Sigmoid colon (tissue), 7 donors: ENCODE measurements around the gene NRG3. TPM values are rescaled to one million over a fixed set of nuclear protein-coding genes. Genes with fewer than 3 reads are reported as not detected.

Experiments used
- DNase-seq: peaks from one replicate; pipeline ENCODE4 v3.0.0-alpha.2; 2019
- H3K27ac ChIP-seq, 4 donors: fragments of 200-600 bp; sonication (generic); one replicate each; pipeline ENCODE4 v1.5.1; 2016 to 2019; ENCODE audit warnings: mild to moderate bottlenecking in 1 of 4
- H3K27me3 ChIP-seq, 3 donors: fragments of 200-600 bp; sonication (generic); one replicate each; pipeline ENCODE4 v1.5.1; 2019; ENCODE audit warnings: mild to moderate bottlenecking in 1 of 3
- H3K36me3 ChIP-seq, 4 donors: fragments of 200-600 bp; sonication (generic); one replicate each; pipeline ENCODE4 v1.5.1; 2016 to 2019
- H3K4me1 ChIP-seq, 4 donors: fragments of 200-600 bp; sonication (generic); one replicate each; pipeline ENCODE4 v1.5.1; 2017 to 2019
- H3K4me3 ChIP-seq, 4 donors: fragments of 200-600 bp; sonication (generic); one replicate each; pipeline ENCODE4 v1.5.1; 2017 to 2019; ENCODE audit warnings: mild to moderate bottlenecking in 2 of 4, moderate library complexity in 1 of 4
- H3K9me3 ChIP-seq, 4 donors: fragments of 200-600 bp in 3 of 4; sonication (generic) in 3 of 4; one replicate each; pipeline versions ENCODE4 v1.5.1 to v1.6.1; 2013 to 2019
- CTCF ChIP-seq, 4 experiments: fragments of 450-650 bp in 3 of 4; fragments of 200-600 bp in 1 of 4; IDR thresholded peaks; one replicate each; pipeline ENCODE4 v1.5.1; 2016 to 2019; ENCODE audit warnings: antibody characterized with exemption in 4 of 4, mild to moderate bottlenecking in 3 of 4, moderate library complexity in 2 of 4
- EP300 ChIP-seq, 4 donors: sonication (generic); formaldehyde crosslinking; IDR thresholded peaks; one replicate each; pipeline ENCODE4 v1.6.1; 2017; ENCODE audit warnings: antibody characterized with exemption in 4 of 4
- POLR2A ChIP-seq, 2 donors: fragments of 450-650 bp; IDR thresholded peaks; one replicate each; pipeline ENCODE4 v1.6.1; 2016; ENCODE audit warnings: antibody characterized with exemption in 2 of 2, mild to moderate bottlenecking in 2 of 2, moderate library complexity in 2 of 2
- POLR2AphosphoS5 ChIP-seq, 4 donors: sonication (generic); formaldehyde crosslinking; IDR thresholded peaks; one replicate each; pipeline ENCODE4 v1.6.1; 2017; ENCODE audit warnings: antibody characterized with exemption in 4 of 4
- WGBS, 2 donors: extraction: QIAGEN DNeasy Blood & Tissue Kit; methylation state at CpG; one replicate each; pipeline ENCODE4 v1.1.7; 2013; 5-methylcytosine and 5-hydroxymethylcytosine counted together
- intact Hi-C: fragments of 100-400 bp; cut with DNase I; formaldehyde crosslinking; loops from one replicate; pipeline ENCODE4 v1.15.1; 2023
- polyA plus RNA-seq, 3 donors: library from polyadenylated mRNA; stranded (reverse); fragments of 200-250 nt; gene quantifications; one replicate each; pipeline ENCODE4 v1.2.3, GENCODE V29; 2013
- total RNA-seq, 4 donors: library from RNA; depleted of rRNA; stranded (reverse); fragments of >200 nt; gene quantifications; one replicate each; pipeline ENCODE4 v1.1.0, GENCODE V29; 2016
- donor health status: healthy with polysubstance abuse.
- donor health status: Bipolar disorder and iron deficiency.
- donor health status: healthy.

Gene NRG3
- total and polyA plus RNA-seq, 7 donors: 0.17 to 2.2 (median 0.82) TPM; not detected in 2

- no peak for TF ChIP-seq CTCF (IDR thresholded peaks at IDR 0.05)
- TF ChIP-seq EP300 (IDR thresholded peaks at IDR 0.05): no peak
- TF ChIP-seq POLR2A (IDR thresholded peaks at IDR 0.05): no peak
- no peak for TF ChIP-seq POLR2AphosphoS5 (IDR thresholded peaks at IDR 0.05)
- Histone ChIP-seq H3K4me1 (no peaks in the 10 kb centered on the region), H3K27ac (no peak overlapping the region), H3K36me3 (no peaks in the 10 kb centered on the region), H3K27me3 (no peaks in the 10 kb centered on the region), H3K4me3 (no peak overlapping the region), H3K9me3 (no peaks in the 10 kb centered on the region)
- intact Hi-C loops: no loop called here
- no peak for DNase-seq
- WGBS, 2 donors: 33 to 65% methylated on average over 1 of the region's 1 CpG
These were observed 377.1 kb downstream of the NRG3 start for GRCh38 chr10:82252081-82252480.

DNA sequence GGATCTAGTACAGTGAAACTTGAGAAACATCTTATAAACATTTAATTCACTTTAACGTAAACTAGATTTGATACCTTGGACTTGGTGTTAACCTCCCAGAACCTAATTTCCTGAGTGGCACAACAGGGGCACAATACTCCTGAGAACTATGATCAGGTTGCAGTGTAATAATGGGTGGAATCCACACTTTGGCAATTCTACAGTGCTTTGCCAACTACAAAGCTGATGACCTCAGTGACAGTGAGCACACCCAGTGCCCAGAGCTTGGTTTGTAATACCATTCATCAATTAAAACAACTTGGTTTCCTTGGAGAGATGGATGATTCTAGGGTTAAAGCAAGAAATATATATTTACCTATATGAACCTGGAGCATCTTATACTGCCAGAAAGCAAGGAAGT is 379.2 kb downstream of the NRG3 start:
- Histone ChIP-seq H3K4me3 (no peak overlapping the region), H3K4me1 (no peaks in the 10 kb centered on the region), H3K27ac (no peak overlapping the region), H3K9me3 (no peaks in the 10 kb centered on the region), H3K36me3 (no peaks in the 10 kb centered on the region), H3K27me3 (no peaks in the 10 kb centered on the region)
- TF ChIP-seq EP300 (IDR thresholded peaks at IDR 0.05) (no peak), POLR2AphosphoS5 (IDR thresholded peaks at IDR 0.05) (no peak), POLR2A (IDR thresholded peaks at IDR 0.05) (no peak), CTCF (IDR thresholded peaks at IDR 0.05) (no peak)
- no peak for DNase-seq
- intact Hi-C loops: no loop called here
- 41 to 89% methylated on average over 1 of the region's 1 CpG for WGBS, 2 donors

- DNase-seq: no peak
- intact Hi-C loops: no loop called here
- no peaks in the 10 kb centered on the region for H3K9me3 ChIP-seq
- H3K4me1 ChIP-seq: no peaks in the 10 kb centered on the region
- TF ChIP-seq CTCF (IDR thresholded peaks at IDR 0.05) (no peak), EP300 (IDR thresholded peaks at IDR 0.05) (no peak), POLR2AphosphoS5 (IDR thresholded peaks at IDR 0.05) (no peak), POLR2A (IDR thresholded peaks at IDR 0.05) (no peak)
- no peak overlapping the region for H3K27ac ChIP-seq
- H3K4me3 ChIP-seq: no peak overlapping the region
- H3K27me3 ChIP-seq: no peaks in the 10 kb centered on the region
- WGBS, 2 donors: 80 to 81% methylated on average over 3 of the region's 3 CpGs
- H3K36me3 ChIP-seq: no peaks in the 10 kb centered on the region
These were observed 381.3 kb downstream of the NRG3 start for GRCh38 chr10:82256275-82256674.

DNA sequence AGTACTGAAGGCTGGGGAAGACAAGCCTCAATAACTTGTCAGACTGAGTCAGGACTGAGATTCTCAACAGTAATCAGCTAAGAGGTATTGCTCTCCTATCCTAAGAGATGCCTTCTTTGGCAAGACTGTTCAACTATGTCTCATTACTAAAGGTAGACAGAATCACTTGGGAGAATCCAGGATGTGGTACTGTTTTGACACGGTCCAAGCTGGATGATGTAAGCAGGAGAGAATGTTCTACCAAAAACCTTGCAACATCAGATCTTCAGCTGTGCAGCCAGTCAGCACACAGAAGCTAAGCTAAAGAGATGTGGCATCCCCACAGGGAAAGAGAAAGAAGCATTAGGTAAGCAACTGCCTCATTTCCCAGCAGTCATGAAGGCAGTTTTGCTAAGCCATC is 391.4 kb downstream of the NRG3 start:
- no peak for DNase-seq
- H3K27ac ChIP-seq: no peak overlapping the region
- TF ChIP-seq POLR2A (IDR thresholded peaks at IDR 0.05) (no peak), EP300 (IDR thresholded peaks at IDR 0.05) (no peak), POLR2AphosphoS5 (IDR thresholded peaks at IDR 0.05) (no peak), CTCF (IDR thresholded peaks at IDR 0.05) (no peak)
- H3K9me3 ChIP-seq: no peaks in the 10 kb centered on the region
- H3K36me3 ChIP-seq: no peaks in the 10 kb centered on the region
- intact Hi-C loops: no loop called here
- H3K4me3 ChIP-seq: no peak overlapping the region
- 53 to 69% methylated on average over 1 of the region's 1 CpG for WGBS, 2 donors
- no peaks in the 10 kb centered on the region for H3K27me3 ChIP-seq
- H3K4me1 ChIP-seq: no peaks in the 10 kb centered on the region

DNA sequence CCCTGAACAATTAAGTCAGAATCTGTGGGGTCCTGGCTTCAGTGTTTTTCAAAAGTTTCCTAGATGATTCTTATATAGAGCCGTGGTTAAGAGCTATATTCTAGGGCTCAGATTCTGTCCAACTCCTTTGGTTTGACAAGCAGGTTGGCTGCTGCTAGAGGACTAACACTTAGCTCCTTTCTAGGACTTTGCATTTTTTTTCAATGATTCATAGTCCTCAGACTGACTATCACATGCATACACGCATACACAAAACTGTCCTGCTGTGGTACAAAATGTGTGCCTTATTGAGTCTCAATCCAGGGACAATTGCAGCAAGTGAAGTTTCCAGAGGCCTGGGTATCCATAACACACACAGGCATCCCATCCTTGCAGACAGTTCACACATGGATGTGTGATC is 392.0 kb downstream of the NRG3 start:
- H3K27me3 ChIP-seq: no peaks in the 10 kb centered on the region
- H3K9me3 ChIP-seq: no peaks in the 10 kb centered on the region
- WGBS, 2 donors: 80 to 84% methylated on average over 2 of the region's 2 CpGs
- no peaks in the 10 kb centered on the region for H3K4me1 ChIP-seq
- intact Hi-C loops: no loop called here
- TF ChIP-seq POLR2A (IDR thresholded peaks at IDR 0.05) (no peak), POLR2AphosphoS5 (IDR thresholded peaks at IDR 0.05) (no peak), EP300 (IDR thresholded peaks at IDR 0.05) (no peak), CTCF (IDR thresholded peaks at IDR 0.05) (no peak)
- H3K36me3 ChIP-seq: no peaks in the 10 kb centered on the region
- no peak for DNase-seq
- H3K4me3 ChIP-seq: no peak overlapping the region
- no peak overlapping the region for H3K27ac ChIP-seq
